NCI-H82 (cell line): ENCODE measurements around the gene NOVA2.

Experiments
- DNase-seq: peaks from one replicate; lab custom pipeline; 2025; lab: John Stamatoyannopoulos, UW

Gene NOVA2

GRCh38 chr19:46000491-46001246 lies 27.0 kb upstream of the NOVA2 start:
- peak; percentile 85 for DNase-seq

GRCh38 chr19:45999653-46000121 lies 26.0 kb upstream of the NOVA2 start:
- peak; percentile 43 for DNase-seq

- DNase-seq = no peak
Measured at GRCh38 chr19:45998834-45999233, 25.2 kb upstream of the NOVA2 start.

GRCh38 chr19:45996933-45997332 lies 23.3 kb upstream of the NOVA2 start:
- DNase-seq = no peak

GRCh38 chr19:45995715-45996385 lies 22.2 kb upstream of the NOVA2 start:
- DNase-seq = no peak

- DNase-seq = peak; percentile 100
Measured at GRCh38 chr19:45994998-45995714, 21.5 kb upstream of the NOVA2 start, which contains the start of gene CCDC61. TSS of gene CCDC61 (plus strand) at chr19:45995467. CDS start at chr19:46003019, 7,552 bp downstream.

GRCh38 chr19:45994456-45994997 lies 20.9 kb upstream of the NOVA2 start:
- no peak for DNase-seq

- no peak for DNase-seq
Measured at GRCh38 chr19:45990113-45990728, 16.6 kb upstream of the NOVA2 start.

GRCh38 chr19:45985321-45985720 lies 11.7 kb upstream of the NOVA2 start:
- DNase-seq = no peak

- DNase-seq = no peak
Measured at GRCh38 chr19:45981350-45981749, 7.7 kb upstream of the NOVA2 start.

GRCh38 chr19:45978156-45978555 lies 4.5 kb upstream of the NOVA2 start:
- DNase-seq = no peak

- DNase-seq = no peak
Measured at GRCh38 chr19:45976178-45976577, 2.5 kb upstream of the NOVA2 start.

GRCh38 chr19:45975306-45976070 lies 1.8 kb upstream of the NOVA2 start:
- DNase-seq = peak; percentile 29

GRCh38 chr19:45972947-45973540 lies 621 bp downstream of the NOVA2 start:
- DNase-seq = no peak

- peak; percentile 14 for DNase-seq
Measured at GRCh38 chr19:45972081-45972946, 1.4 kb downstream of the NOVA2 start.

GRCh38 chr19:45971260-45971902 lies 2.3 kb downstream of the NOVA2 start:
- no peak for DNase-seq

- no peak for DNase-seq
Measured at GRCh38 chr19:45969676-45970075, 4.0 kb downstream of the NOVA2 start.

GRCh38 chr19:45968626-45969025 lies 5.0 kb downstream of the NOVA2 start:
- no peak for DNase-seq

GRCh38 chr19:45967246-45967645 lies 6.4 kb downstream of the NOVA2 start:
- no peak for DNase-seq
